HEK293 (cell line): ENCODE results near the gene STYX.

Source experiments
- YY1 ChIP-seq: fragments of 450-650 bp; formaldehyde crosslinking; IDR thresholded peaks from 2 replicates; pipeline ENCODE4 v1.5.1; 2018; ENCODE audit warnings: missing biosample characterization, missing genetic modification characterization
- ZNF239 ChIP-seq: fragments of 450-650 bp; formaldehyde crosslinking; IDR thresholded peaks from 2 replicates; pipeline ENCODE4 v1.5.1; 2016; ENCODE audit warnings: missing biosample characterization, missing genetic modification characterization
- ZNF311 ChIP-seq: fragments of 450-650 bp; formaldehyde crosslinking; IDR thresholded peaks from 2 replicates; pipeline ENCODE4 v1.5.1; 2017; ENCODE audit warnings: missing biosample characterization, missing genetic modification characterization, borderline replicate concordance
- ZNF433 ChIP-seq: fragments of 450-650 bp; formaldehyde crosslinking; IDR thresholded peaks from 2 replicates; pipeline ENCODE4 v1.5.1; 2016; ENCODE audit warnings: missing biosample characterization, missing genetic modification characterization, low read depth
- ZNF558 ChIP-seq: fragments of 450-650 bp; formaldehyde crosslinking; IDR thresholded peaks from 2 replicates; pipeline ENCODE4 v1.5.1; 2016; ENCODE audit warnings: missing biosample characterization, missing genetic modification characterization
- ZNF76 ChIP-seq: fragments of 450-650 bp; formaldehyde crosslinking; IDR thresholded peaks from 2 replicates; pipeline ENCODE4; 2016; ENCODE audit warnings: low read depth, missing biosample characterization, missing genetic modification characterization, borderline replicate concordance
- ZNF837 ChIP-seq: fragments of 450-650 bp; formaldehyde crosslinking; IDR thresholded peaks from 2 replicates; pipeline ENCODE4 v1.5.1; 2016; ENCODE audit warnings: missing biosample characterization, missing genetic modification characterization
- TF ChIP-seq, protein P1 (sequence below): fragments of 450-650 bp; formaldehyde crosslinking; IDR thresholded peaks from 2 replicates; pipeline ENCODE4 v1.5.1; 2016; ENCODE audit warnings: missing biosample characterization, missing genetic modification characterization
- TF ChIP-seq, protein P2 (sequence below): fragments of 450-650 bp; IDR thresholded peaks from 2 replicates; pipeline ENCODE4 v1.5.1; 2018; ENCODE audit warnings: missing biosample characterization, missing genetic modification characterization
- TF ChIP-seq, protein P3 (sequence below): fragments of 450-650 bp; formaldehyde crosslinking; IDR thresholded peaks from 2 replicates; pipeline ENCODE4 v1.5.1; 2016; ENCODE audit warnings: missing biosample characterization, missing genetic modification characterization
- TF ChIP-seq, protein P4 (sequence below): fragments of 450-650 bp; IDR thresholded peaks from 2 replicates; pipeline ENCODE4 v1.5.1; 2018; ENCODE audit warnings: missing biosample characterization, mild to moderate bottlenecking, missing genetic modification characterization

DNA sequence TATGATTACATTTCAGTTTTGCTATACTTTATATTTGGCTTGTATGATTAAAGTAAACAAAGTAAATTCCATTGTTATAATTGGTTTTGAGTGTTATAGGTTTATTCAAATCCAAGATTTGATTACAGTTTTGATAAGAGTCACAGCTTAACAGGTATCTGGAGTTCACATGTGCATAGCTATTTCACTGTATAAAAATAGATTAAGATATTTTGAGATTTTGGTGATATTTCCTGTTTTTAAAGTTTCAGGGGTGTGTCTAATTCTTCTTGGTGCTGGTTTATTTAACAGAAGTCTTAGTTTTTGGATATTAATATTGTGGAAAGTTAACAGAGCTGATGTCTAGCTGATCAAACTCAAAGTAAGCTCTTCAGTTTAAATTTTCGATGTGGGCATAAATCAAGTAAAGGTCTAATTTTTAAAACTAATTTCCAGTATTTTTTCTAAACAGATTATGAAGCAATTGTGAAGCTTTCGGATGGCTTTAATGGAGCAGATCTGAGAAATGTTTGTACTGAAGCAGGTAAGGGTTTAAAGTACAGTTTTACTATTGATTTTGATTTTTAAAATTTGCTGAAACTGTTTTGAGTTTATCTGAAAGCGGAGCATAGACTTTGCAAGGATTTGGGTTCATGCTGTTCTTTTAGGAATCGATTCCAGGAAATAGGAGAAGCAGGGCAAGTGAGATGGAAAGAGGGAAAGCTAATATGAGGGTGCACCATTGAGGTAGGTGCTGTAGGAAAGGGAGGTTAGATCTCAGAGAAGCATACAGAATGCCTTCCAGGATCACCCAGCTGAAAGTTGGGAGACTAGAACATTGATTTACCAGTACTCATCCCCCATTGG is 6.2 kb upstream of the STYX start:
- TF ChIP-seq, protein P1, sequence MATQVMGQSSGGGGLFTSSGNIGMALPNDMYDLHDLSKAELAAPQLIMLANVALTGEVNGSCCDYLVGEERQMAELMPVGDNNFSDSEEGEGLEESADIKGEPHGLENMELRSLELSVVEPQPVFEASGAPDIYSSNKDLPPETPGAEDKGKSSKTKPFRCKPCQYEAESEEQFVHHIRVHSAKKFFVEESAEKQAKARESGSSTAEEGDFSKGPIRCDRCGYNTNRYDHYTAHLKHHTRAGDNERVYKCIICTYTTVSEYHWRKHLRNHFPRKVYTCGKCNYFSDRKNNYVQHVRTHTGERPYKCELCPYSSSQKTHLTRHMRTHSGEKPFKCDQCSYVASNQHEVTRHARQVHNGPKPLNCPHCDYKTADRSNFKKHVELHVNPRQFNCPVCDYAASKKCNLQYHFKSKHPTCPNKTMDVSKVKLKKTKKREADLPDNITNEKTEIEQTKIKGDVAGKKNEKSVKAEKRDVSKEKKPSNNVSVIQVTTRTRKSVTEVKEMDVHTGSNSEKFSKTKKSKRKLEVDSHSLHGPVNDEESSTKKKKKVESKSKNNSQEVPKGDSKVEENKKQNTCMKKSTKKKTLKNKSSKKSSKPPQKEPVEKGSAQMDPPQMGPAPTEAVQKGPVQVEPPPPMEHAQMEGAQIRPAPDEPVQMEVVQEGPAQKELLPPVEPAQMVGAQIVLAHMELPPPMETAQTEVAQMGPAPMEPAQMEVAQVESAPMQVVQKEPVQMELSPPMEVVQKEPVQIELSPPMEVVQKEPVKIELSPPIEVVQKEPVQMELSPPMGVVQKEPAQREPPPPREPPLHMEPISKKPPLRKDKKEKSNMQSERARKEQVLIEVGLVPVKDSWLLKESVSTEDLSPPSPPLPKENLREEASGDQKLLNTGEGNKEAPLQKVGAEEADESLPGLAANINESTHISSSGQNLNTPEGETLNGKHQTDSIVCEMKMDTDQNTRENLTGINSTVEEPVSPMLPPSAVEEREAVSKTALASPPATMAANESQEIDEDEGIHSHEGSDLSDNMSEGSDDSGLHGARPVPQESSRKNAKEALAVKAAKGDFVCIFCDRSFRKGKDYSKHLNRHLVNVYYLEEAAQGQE (tag by site-specific recombination): no peak
- TF ChIP-seq ZNF76 (tag by site-specific recombination): no peak
- TF ChIP-seq ZNF311 (tag by site-specific recombination): no peak
- TF ChIP-seq, protein P2, sequence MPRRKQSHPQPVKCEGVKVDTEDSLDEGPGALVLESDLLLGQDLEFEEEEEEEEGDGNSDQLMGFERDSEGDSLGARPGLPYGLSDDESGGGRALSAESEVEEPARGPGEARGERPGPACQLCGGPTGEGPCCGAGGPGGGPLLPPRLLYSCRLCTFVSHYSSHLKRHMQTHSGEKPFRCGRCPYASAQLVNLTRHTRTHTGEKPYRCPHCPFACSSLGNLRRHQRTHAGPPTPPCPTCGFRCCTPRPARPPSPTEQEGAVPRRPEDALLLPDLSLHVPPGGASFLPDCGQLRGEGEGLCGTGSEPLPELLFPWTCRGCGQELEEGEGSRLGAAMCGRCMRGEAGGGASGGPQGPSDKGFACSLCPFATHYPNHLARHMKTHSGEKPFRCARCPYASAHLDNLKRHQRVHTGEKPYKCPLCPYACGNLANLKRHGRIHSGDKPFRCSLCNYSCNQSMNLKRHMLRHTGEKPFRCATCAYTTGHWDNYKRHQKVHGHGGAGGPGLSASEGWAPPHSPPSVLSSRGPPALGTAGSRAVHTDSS (tag by site-specific recombination): no peak
- TF ChIP-seq, protein P3, sequence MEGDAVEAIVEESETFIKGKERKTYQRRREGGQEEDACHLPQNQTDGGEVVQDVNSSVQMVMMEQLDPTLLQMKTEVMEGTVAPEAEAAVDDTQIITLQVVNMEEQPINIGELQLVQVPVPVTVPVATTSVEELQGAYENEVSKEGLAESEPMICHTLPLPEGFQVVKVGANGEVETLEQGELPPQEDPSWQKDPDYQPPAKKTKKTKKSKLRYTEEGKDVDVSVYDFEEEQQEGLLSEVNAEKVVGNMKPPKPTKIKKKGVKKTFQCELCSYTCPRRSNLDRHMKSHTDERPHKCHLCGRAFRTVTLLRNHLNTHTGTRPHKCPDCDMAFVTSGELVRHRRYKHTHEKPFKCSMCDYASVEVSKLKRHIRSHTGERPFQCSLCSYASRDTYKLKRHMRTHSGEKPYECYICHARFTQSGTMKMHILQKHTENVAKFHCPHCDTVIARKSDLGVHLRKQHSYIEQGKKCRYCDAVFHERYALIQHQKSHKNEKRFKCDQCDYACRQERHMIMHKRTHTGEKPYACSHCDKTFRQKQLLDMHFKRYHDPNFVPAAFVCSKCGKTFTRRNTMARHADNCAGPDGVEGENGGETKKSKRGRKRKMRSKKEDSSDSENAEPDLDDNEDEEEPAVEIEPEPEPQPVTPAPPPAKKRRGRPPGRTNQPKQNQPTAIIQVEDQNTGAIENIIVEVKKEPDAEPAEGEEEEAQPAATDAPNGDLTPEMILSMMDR (tag by site-specific recombination): no peak
- TF ChIP-seq YY1 (tag by site-specific recombination): no peak
- no peak for TF ChIP-seq ZNF433 (tag by site-specific recombination)
- no peak for TF ChIP-seq ZNF837
- TF ChIP-seq, protein P4, sequence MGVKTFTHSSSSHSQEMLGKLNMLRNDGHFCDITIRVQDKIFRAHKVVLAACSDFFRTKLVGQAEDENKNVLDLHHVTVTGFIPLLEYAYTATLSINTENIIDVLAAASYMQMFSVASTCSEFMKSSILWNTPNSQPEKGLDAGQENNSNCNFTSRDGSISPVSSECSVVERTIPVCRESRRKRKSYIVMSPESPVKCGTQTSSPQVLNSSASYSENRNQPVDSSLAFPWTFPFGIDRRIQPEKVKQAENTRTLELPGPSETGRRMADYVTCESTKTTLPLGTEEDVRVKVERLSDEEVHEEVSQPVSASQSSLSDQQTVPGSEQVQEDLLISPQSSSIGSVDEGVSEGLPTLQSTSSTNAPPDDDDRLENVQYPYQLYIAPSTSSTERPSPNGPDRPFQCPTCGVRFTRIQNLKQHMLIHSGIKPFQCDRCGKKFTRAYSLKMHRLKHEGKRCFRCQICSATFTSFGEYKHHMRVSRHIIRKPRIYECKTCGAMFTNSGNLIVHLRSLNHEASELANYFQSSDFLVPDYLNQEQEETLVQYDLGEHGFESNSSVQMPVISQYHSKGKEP (tag by site-specific recombination): no peak
- no peak for TF ChIP-seq ZNF558
- no peak for TF ChIP-seq ZNF239 (tag by site-specific recombination)
